CD4-positive, alpha-beta T cell treated with Interleukin-12 subunit alpha and Interleukin-12 subunit beta, for 1 hour (primary cell): Measurements from ENCODE around the gene ALPI.
"Not testable (repeated sequence)": the region's sequence is repeated elsewhere in the genome, so short reads cannot be mapped to it uniquely, and the experiment has no call there.

Experiments
- DNase-seq: peaks from one replicate; pipeline ENCODE4 v3.0.0-alpha.2; 2020

ALPI gene

GRCh38 chr2:232455426-232456255 lies at the start of gene ALPI:
Gene ALPI, plus strand, starts transcription at chr2:232456153. Its CDS starts 47 bp downstream, at chr2:232456200.
- no peak for DNase-seq

DNA sequence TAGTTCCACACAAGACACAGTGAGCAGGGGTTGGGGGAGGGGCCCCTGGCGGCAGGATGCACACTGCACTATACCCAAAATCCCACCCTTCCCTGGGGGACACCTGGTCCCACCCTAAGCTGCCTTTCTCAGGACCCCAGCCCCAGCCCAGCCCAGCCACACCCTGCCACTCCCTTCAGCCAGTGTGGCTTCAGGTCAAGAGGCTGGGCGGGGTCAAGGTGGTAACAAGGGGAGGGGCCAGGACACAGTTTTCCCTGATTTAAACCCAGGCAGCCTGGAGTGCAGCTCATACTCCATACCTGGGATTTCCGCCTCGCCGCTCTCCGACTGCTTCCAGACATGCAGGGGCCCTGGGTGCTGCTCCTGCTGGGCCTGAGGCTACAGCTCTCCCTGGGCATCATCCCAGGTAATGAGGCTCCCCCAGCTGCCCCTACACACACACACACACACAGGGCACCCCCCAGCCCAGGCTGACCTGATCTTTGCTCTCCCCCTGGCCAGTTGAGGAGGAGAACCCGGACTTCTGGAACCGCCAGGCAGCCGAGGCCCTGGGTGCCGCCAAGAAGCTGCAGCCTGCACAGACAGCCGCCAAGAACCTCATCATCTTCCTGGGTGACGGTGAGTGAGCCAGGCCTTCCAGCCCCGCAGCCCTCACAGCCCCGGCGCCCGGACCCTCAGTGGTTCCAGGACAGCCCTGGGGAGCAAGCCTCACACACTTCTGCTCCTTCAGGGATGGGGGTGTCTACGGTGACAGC lies 49.2 kb upstream of the ALPI start, which contains the start of gene ALPG:
Gene ALPG (plus strand): TSS at position 289 of the 755 bp plus-strand sequence. CDS start 51 bp downstream, at position 340.
- DNase-seq, result no peak

- DNase-seq, result not testable (repeated sequence)
Measured at GRCh38 chr2:232407428-232408150, 48.4 kb upstream of the ALPI start.

- not testable (repeated sequence) for DNase-seq
Measured at GRCh38 chr2:232408269-232408668, 47.7 kb upstream of the ALPI start.

DNA sequence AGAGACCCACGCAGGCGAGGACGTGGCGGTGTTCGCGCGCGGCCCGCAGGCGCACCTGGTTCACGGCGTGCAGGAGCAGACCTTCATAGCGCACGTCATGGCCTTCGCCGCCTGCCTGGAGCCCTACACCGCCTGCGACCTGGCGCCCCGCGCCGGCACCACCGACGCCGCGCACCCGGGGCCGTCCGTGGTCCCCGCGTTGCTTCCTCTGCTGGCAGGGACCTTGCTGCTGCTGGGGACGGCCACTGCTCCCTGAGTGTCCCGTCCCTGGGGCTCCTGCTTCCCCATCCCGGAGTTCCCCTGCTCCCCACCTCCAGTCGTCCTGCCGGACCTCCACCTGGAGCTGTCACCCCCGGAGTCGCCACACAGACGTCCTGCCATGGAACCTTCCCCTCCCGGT lies 46.3 kb upstream of the ALPI start:
- not testable (repeated sequence) for DNase-seq

- no peak for DNase-seq
Measured at GRCh38 chr2:232410238-232410900, 45.6 kb upstream of the ALPI start.

GRCh38 chr2:232411901-232412629 lies 43.9 kb upstream of the ALPI start:
- DNase-seq, result no peak

- no peak for DNase-seq
Measured at GRCh38 chr2:232412986-232413385, 43.0 kb upstream of the ALPI start.

DNA sequence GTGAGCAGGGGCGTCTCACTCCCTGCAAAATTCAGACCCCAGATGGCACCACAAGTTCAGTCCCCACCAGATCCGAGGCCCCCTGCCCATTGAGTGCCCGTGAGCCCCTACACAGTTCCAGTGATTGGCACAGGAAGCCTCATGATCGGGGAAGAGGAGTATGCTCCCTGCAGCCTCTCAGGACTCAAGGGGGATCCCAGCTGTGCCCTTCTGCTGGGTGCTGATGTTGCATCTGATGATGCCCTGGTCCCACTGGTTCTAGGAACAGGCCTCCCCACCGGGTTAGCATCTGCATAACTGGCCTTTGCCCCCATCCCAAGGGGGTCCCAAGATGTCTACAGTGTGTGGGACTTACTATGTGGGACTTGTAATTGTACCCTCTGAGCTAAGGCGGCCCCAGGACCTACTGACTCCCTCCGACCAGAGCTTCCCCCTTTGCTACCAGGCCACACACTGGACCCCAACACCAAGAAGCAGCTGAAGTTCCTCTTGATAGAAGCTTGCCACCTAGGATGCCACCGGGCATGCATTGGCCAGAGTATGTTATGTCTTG lies 40.7 kb upstream of the ALPI start:
- DNase-seq, result no peak

DNA sequence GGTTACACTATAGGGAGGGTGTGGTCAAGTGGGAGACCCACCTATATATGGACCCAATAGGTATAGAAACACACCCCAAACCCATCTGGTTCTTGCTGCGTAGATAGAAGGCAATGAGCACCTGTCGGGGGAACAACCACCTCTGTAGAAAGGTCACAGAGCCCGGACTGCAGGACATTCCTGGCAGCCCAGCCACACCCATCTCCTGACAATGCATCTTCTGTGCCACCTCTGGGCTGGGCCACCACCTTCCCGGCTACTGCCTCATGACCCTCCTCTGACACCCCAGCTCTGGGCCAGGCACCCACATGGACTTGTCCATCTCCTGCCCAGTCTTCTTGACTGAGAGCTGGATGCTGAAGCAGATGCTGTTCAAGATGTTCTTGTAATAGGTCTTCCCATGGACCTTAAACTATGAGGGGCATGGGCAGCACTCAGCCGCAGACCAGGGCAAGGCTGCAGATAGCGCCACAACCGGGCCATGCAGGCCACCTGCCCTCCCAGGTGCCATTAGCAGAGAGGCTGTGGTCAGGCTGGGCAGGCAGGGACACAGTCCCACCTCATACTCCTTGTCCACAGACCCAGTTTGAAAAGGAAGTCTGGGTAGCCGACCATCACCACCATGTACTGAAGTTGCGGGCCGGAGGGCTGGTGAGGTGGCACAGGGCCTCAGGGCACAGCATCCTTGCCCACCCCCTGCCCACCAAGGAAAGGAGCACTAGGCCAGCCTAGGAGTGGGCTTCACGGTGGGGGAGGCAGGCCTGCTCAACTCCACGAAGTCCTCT lies 40.0 kb upstream of the ALPI start:
- no peak for DNase-seq

DNA sequence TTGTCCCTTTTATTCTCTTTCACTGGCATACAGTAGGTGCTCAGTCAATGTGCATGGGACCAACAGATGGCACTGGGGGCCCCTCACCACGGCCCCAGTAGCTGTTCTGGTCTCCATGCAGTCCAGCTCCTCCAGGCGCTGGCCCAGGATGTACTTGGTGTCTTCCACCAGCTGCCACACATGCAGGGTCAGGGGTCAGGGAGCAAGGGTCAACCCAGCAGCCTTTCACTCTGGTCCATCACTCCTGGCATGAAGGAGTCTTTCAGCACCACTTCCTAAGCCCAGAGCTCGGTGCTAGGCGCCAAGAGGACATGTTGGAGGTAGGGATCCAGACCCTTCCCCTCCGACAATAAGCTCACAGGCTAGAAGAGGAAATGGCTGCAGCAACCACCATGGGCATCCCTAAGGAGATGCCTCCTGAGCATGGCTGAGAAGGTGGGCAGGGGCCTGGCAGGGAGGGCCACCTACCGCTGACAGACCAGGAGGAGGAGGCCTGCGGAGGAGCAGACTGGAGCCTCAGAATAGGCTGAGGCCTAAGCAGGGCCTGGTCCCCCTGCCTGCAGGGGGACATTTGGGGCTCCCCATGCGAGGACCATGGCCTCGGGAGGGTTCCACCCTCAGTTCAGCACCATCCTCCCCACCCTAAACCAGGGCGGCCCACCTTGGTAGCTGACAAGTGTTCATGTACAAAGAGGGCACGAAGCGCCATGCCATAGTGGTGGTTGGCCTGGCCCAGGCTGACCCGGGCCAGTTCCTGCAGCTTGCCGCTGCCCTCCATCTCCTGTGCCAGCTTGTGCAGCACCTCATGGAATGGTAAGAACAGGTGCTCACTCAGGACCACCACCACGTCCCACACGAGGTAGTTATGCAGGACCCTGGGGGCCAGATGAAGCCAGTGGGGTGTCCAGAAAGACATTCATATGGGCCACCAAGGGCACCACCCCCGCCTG lies 39.2 kb upstream of the ALPI start:
- DNase-seq, result no peak

DNA sequence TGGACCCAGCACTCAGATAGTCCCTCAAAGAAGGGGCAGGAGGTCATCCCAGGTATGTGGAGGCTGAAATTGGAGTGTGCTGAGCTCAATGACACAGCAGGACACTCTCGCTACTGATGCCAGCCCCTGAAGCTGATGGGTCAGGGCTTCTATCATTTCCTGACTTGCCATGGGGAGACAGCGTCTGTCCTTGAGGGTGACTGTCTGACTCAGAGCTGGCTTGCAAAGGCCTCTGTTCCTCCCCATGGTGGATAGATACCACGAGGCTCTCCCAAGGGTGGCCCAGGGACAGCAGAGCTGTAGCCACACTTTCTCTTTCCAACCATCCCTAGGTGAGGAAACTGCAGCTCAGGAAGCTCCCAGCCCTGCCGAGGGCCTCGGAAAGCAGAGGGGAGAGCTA lies 38.5 kb upstream of the ALPI start:
- no peak for DNase-seq

GRCh38 chr2:232418056-232418455 lies 37.9 kb upstream of the ALPI start:
- DNase-seq, result no peak

DNA sequence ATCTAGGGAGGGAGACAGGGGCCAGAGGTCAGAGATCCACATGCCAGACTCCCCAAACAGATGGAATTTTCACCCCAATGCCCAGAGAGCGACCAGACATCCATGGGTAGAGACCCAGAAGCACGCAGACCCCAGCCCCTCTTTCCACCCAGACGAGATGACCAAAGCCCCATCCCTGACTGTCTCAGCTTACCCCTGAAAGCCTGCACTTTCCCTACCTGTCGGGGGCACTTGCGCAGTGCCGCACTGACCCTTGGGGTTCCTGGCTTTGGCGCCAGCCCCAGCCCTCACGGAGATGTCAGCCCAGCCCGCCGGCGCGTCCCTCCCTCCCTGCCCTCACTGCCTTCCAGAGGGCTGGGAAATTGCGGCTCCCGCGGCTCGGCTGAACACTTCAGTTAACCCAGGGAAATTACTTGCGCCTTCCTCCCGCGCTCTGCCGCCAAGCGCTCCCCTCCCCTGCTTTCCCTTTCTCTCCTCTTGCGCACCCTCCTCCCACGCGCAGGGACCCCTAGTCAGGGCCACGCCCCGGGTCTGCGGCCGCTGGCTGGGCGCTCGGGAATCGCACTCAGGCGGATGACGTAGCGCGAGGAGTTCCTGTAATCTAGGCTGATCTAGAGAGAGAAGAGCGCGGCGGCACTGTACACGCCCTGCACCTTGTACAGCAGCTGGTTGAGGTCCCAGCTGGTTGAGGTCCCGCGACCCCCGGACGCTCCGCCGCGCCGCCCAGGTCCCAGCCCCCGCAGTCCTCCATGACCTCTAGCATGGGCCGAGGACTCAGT lies 37.3 kb upstream of the ALPI start:
- no peak for DNase-seq

DNA sequence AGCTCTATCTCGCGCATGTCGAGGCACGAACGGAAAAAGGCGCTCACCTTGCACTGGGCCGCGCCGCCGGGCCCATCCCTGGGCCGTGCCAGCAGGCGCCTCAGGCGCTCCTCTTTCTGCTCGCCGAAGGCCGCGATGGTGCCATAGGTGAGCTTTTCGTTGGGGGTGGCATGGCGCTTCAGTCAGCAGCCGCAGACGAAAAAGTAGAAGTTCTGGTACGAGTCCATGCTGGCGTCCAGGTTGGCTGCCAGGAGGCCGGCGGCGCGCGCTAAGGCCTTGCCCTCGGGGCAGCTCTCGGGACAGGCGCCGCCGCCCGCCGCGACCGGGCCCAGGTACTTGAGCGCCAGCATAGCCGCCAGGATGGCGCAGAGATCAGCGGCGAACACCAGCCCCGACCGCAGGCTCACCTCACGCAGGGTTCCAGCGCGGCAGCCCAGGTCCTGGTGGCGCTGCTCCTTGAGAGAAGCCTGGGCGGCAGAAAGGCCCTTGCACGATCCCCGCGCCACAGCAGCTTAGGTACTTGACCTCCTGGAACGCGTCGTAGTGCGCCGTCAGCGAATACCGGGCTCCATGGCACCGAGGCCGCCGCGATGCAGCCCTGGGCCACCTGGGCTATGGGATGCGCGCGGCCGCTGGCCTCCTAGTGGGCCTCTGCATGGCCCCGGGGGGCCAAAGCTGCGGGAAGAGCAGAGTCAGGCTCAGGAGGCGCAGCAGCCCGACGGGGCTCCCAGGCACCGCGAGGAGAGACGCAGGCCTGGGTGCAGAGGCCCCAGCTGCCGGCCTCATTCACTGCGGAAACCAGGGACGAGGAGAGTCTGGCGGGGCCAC lies 36.5 kb upstream of the ALPI start:
- no peak for DNase-seq

DNA sequence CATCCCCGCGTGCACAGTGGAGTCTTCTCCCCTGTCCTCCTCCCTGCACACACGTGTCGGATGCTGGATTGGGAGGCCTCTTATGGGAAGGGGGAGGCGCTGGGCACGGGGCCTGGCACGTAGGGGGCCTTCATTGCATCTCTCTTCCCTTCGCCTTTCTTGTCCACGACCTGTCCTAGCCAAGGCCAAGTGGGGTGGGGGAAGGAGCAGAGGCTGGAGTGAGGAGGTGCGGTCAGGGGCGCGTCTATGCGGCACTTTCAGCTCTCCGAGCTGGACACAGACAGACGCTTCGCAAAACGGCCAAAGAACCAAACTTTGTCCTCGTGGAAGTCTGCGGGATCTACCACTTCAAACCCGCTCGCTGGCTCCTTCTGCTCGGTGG lies 35.9 kb upstream of the ALPI start:
- DNase-seq, result no peak

- DNase-seq, result no peak
Measured at GRCh38 chr2:232420463-232421188, 35.3 kb upstream of the ALPI start.
